Hindlimb muscle (tissue), 1 donor: ENCODE data around the gene PDZD8. TPM values are rescaled to one million over a fixed set of nuclear protein-coding genes. Genes with fewer than 3 reads are reported as not detected.
"Not testable (repeated sequence)": the region's sequence is repeated elsewhere in the genome, so short reads cannot be mapped to it uniquely, and the experiment has no call there.

Experiments
- DNase-seq: peaks from one replicate; pipeline ENCODE4 v3.0.0-alpha.2; 2013
- polyA plus RNA-seq: library from polyadenylated mRNA; unstranded; fragments of 120-200 nt; gene quantifications from one replicate; pipeline ENCODE4 v1.2.1, GENCODE V29; 2013; ENCODE audit not compliant: insufficient read length

Gene PDZD8
- polyA plus RNA-seq, 1 donor: 12.8 TPM

DNA sequence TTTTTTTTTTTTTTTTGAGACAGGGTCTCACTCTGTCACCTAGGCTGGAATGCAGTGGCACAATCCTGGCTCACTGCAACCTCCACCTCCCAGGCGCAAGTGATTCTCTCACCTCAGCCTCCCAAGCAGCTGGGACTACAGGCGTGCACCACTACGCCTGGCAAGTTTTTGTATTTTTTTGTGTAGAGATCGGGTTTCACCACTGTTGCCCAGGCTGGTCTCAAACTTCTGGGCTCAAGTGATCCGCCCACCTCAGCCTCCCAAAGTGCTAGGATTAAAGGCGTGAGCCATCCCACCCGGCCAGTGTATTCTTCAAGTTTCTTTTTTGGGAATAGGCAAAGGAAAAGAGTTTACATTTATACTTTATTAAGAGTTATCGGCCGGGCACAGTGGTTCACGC lies 84.4 kb downstream of the PDZD8 start:
- not testable (repeated sequence) for DNase-seq

DNA sequence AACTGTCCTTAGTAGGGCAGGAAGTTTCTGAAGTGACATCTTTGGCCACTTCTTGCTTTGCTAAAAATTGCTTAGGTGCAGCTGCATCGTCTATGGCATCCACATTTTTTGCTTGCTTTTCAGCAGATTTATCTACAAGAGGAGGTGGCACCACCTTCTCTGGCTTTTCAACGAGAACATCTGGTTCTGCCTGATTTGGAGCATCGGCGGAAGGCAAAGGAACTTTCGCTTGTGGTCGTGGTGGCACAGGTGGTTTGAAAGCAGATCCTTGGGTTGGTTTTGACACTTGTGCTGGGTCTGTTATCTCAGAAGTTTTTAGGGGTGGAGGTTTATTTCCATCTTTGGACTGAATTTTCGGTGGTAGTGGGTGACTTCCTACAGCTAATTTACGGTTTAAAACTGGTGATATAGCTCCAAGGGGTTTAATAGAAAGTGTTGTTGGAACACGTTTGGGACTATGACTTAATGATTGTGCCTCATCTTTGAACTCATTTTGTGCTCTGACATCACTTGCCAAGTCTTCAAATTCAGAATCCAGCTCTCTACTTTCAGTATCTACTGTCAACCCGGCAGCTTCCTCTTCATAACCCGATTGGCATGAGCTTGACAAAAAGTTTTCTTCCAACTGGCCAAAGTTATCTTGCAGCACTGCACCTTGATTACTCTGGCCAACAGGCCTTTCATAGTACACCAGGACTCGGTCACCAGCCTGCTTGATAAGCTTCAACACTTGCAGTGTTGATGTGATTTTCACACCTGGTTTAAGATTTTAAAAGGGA lies 90.3 kb downstream of the PDZD8 start:
- no peak for DNase-seq

DNA sequence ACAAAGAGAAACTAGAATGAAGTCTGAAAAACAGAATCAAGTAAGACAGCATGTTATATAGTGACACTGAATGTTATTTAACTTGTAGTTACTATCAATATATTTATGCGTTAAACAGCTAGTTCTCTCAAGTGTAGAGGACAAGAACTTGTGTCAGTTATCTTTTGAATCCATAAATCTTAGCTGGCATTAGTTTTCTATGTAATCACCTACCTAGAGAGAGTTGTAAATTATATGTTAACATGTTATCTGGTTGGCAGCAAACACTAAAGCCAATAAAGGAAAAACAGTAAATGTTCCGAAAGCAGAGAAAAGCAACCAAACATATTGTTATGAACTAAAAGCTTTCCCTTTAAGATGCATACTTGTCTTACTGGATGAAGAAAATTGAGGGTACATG lies 97.6 kb downstream of the PDZD8 start:
- no peak for DNase-seq

DNA sequence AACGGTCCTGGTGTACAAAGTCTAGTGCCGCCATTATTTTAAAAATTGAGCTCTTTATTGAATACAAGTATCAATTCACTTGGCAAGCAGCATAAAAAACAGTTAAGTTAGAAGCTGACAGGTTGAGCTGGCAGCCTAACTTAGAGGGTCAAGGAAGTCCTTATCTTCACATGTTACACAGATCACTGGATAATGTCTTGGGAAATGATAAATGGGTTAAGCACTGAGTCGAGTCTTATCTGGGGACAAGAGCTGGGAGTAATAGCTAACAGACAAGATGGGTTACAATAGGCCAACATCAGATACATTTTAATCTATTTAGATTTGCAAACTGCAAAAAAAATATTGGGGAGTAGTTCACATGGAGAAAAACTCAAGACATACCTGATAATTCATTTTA lies 100.1 kb downstream of the PDZD8 start:
- DNase-seq: no peak

DNA sequence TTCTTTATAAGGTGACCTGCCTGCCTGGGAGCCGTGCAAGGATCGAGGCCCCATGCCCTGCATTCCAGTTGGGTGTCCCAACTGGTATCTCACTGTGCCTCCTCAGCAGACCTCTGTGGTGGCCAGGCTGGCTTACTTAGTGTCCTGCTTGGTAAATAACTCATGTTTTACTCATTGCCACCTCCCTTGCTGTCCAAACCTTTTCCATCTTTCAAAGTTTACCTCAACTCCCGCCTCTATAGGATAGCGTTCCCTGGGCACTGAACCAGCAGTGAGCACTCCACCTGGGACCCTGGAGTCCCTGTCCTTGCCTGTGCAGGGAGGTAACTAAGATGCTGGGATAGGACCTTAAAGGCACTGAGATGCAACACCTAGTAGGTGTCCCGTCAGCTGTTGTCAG lies 100.7 kb downstream of the PDZD8 start:
- DNase-seq: no peak

DNA sequence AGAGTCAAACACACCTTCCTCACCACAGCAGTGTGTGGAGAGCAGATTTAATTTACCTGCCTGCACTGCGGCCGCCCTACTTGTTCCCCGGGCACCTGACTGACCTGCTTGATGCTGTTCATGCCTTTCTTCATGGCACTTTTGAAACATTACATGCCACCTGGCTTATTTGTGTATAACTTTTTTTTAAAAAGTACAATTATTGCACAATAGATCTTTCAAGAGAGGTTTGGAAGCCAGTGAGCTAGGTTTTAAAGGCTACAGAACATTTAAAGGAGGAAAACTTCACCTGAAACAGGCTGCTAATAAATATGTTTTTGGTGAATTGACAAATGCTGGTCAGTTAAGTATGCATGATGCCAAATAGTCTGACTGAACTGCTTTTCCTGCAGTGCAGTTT lies 101.3 kb downstream of the PDZD8 start:
- DNase-seq: no peak

DNA sequence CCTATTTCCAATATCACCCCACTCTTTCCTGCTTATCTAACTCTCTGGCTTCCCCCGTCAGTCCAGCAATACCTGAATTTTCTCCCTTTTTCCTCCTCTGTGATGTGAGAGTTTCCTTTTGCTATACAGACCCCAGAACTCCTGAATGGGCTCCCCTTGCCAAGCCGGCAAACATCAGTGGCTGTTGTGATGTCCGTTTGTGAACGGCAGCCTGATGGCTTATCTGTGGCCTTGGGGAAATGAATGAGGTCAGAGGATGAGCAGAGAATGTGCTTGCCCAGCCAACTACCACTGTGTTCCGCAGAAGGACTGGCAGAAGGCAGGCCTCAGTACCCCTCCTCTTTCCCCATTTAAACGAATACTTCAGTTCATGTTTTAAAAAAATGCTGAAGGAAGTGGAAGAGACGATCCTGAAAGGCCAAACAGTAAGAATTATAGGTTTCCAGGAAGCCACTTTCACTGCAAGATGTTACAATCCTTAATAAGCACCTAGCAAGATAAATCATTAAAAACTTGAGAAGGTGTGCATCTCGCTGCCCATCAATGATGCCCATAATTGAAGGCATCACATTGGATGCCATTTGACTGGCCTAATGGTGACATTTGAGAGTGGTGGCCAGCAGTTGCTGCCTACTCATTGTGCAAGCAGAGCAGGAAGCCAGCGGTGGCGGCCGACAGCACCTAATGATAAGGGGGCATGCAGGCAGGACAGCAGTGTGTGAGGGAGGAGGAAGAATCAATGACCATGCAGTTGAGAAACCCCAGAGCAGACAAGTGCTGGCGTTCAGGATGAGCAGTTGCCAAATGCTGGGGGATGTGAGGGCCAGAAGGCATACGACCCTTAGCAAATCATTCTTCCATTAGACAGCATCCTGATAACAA lies 102.8 kb downstream of the PDZD8 start:
- no peak for DNase-seq

DNA sequence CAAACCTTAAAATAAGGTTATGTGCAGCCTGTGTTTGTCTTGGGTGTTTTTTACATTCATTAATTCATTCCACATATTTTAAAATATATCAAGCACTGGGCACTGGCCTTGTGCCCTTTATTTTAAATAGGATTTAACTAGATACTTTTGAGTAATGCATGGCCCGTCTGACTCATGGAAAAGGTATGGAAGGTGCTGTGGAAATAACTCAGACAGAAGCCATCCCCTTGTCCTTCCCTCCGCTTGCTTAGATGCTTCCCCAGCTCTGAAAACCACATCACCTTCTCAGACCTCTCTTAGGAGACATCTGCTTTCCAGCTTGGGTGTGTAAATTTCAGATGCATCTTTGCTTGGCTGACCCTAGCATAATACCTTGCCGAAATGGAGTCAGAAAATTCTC lies 103.8 kb downstream of the PDZD8 start:
- DNase-seq: no peak

DNA sequence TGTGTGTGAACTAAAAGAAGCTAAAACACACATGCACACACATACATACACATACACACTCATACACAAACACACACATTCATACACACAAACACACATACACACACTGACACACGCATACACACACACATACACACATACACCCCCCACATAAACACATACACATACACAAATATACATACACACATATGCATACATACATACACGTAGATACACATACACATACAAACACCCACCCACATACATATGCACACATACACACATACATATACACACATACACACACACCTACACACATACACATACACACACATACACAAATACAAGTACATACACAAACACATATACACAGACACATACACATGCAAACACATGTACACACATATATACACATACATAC lies 106.3 kb downstream of the PDZD8 start:
- DNase-seq: no peak

DNA sequence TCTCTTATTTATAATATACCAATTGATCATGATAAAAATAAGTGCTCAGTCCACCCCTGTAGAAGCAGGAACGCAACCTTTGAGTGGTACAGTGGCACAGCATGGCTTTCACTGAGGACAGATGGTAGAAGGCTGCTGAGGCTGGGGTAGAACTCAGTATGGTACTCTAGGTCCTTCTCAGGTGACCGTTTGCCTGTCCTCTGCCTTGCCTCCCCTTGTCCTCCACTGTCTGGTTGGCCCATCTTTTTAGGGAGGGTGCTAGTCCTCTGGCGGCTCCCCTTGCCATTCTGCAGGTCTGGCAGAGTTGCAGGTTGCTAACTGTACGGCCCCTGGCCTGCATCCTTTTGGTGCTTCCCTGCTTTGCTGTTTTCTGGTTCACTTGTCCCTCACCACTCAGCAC lies 107.0 kb downstream of the PDZD8 start:
- DNase-seq: no peak

DNA sequence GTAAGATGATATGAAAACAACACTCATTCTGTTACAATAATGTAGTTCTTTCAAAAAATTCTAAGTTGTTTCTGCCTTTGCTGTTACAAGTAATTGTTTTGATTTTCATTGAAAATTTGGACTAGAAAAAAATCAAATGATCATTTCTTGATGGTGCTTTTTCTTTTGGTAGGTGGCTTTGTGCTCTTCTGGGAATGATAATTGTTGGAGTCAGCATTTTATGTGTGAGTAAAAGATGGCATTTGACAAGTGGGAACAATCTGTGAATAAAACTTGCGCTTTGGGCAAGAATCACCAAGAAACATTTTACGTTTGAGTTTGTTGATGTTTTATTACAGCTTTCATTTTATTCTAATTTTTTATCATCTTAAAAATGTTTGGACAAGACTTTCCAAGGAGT lies 108.4 kb downstream of the PDZD8 start:
- no peak for DNase-seq

DNA sequence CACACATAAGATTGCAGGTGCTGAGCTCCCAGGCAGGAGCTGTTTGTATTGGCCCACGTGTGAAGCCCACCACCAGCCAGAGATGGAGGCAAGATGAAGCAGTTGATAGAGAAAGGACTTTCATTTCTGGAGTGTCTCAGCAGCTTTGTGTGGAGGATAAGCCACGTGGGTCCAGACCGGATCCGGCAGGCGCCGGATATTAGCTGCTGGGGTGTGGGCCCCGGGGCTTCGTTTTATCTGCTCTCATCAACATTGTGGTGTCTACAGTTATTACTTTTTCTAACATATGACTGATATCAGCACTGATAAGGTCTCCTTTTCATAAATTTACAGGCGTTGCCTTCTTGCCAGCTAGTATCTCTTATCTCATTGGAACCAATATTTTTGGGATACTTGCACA lies 108.8 kb downstream of the PDZD8 start:
- no peak for DNase-seq

DNA sequence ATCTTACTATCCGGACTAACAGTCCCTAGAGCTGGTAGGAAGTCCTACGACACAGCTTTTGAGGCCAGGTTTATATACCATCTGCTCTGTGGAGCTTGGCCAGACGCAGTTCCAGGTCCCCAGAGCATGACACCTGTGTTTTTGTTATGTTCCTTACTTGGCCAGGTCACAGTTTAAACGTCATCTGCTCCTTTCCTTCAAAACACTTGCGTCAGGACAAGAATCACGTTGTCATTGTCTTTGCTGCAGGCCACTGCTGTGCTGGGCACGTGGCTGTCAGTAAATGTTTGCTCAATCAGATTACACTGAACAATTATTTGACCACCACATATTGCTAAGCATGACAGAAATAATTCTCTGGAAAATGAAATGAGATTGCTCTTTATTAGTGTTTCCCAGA lies 110.5 kb downstream of the PDZD8 start:
- no peak for DNase-seq

DNA sequence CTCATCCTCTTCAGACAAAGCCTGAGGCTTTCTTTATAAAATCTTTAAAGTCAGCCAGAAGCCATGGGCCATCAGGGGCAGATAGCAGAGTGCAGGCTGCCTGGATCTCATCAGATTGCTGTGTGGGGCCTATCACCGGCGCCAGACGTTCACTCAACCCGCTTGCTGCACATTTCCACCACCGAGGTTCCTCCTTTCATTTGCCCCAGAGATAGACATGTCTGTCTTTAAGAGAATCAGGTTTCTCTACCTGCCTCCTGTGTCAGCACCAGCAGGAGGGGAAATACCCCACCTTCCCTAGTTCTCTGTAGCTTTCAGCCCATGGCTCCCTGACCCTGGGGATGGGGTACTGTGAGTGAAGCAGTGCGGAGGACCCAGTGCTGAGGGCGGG lies 112.3 kb downstream of the PDZD8 start:
- no peak for DNase-seq

DNA sequence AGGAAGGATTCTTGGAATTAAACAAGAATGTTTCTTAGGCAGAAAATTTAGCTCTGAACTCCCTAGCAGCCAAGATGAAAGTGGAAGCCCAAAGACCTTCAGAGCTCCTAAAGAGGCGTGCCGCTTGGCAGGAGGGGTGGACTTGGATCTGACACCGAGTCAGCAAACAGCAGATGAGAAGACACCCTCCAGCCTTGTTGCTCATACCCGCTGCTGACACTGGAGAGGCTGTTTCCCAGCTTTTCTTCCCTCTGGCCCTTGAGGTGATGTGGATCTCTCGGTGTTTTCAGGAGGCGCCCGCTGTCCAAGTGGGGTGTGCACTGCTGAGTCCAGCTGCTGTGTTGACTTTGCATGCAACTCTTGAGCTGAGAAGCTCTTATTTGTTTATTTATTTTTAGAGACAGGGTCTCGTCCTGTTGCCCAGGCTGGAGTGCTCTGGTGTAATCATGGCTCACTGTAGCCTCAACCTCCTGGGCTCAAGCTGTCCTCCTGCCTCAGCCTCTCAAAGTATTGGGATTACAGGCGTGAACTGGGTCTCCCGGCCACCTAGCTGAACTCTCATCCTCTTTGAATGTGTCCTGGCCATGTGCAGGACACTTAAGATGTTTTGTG lies 112.8 kb downstream of the PDZD8 start:
- no peak for DNase-seq

DNA sequence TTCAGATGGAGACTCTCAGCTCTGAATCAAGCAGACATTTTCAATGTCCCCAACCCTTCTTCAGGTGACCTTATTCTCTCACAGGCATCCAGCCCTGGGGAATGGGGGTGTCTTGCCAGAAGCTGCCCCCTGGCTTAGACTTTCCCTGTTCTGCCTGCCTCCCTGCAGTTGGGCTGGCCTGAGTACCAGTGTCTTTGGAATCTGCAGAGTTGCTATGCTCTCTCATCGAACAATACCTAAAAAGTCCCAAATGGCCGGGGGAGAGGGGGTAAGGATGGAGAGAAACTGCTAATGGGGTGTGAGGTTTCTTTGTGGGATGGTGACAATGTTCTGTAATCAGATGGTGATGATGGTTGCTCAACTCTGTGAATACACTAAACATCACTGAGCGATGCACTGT lies 113.7 kb downstream of the PDZD8 start:
- DNase-seq: no peak

DNA sequence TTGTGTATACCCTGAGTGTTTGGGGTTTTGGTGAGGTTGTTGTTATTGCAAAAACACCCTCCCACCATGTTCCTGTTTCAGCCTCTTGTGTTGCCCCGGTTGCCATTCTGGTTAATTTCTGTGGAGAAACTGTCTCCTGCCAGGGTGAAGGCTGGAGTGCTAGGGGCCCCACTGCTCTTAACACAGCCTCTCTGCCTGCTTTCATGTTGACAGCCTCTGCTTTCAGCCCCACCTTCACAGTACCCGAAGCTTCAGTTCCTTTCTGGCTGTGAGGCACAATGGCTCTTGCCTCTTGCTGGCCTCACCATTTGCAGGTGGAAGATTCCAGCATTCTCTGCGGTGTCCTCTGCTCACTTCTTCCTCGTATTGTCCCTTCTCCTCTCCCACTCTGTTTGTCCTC lies 115.2 kb downstream of the PDZD8 start:
- DNase-seq: no peak

DNA sequence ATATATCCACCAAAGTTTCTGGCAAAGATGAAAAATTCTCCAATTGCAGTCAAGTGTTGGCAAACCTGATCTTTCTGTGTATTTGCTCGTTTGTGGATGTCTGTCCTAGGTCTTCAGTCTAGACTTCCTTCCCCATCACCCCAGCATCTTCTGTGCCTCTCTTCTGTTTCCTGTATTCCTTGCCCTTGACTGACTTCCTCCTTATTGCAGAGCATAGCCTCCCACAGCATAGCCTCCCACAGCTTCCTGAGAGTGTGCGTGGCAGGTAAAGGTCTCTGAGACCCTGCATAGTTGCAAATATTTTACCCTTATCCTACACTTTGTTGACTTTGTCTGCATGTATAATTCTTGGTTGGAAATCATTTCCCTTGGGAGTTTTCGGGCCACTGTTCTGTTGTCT lies 116.0 kb downstream of the PDZD8 start:
- no peak for DNase-seq

DNA sequence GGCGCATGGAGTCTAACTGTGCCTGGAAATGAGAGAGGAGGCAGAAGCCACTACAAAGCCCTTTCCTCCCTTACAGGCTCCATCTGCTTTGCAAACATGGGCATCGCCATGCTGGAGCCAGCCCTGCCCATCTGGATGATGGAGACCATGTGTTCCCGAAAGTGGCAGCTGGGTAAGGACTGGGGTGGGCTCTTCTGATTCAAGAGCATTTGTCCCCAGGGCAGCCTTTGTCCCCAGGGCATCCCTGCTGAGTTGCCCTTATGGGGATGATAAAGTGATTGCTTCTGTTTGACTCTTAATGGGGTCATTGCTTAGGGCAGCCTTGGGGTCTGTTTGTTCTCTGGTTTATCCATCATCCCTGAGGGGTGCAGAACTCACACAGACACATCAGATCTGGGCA lies 117.5 kb downstream of the PDZD8 start:
- no peak for DNase-seq

DNA sequence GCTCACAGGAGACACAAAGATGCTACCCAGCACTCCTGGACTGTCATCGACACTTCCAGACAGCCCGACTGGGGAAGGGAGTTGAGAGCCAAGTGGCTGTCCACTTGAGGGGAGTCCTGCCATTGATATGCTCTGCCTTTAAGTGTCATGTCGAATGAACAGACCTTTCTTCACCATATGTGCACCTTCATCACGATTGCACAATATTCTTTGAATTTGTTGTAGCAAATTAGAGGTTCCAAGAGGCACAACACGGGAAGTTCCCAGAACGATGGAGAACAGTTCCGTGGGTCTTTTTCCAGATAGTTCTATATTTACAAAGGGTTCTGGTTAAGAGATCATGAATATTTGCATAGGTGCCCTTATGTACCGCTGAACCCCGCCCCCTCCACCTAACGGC lies 118.3 kb downstream of the PDZD8 start:
- DNase-seq: no peak

DNA sequence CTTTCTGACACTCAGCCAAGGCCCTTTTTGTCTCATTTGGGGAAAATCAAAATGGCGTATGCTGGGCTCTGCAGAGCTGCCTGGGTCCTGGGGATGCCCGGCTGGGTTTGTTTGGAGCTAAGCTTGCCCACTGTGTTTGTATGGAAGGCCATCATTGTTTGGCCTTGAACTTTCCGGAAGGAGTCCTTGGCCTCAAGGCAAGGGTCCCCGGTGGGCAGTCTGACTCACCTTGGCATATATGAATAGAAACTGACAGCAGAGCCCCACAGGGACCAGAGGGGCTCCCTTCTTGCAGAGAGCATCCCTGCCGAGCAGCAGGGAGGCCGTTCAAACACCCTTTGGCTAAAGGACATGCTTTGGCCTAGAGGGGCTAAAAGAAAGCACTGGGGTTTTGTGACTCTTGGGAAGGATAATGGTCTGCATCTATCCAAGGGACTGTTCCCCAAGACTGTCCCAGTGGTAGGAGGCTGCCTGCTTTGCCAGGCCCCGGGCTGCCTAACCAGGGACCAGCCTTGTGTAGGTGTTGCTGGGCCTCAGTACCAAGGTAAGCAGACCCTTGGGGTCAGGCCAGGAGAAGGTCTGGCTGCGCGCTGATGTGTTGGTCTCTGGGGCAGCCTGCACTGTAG lies 119.3 kb downstream of the PDZD8 start:
- DNase-seq: no peak

DNA sequence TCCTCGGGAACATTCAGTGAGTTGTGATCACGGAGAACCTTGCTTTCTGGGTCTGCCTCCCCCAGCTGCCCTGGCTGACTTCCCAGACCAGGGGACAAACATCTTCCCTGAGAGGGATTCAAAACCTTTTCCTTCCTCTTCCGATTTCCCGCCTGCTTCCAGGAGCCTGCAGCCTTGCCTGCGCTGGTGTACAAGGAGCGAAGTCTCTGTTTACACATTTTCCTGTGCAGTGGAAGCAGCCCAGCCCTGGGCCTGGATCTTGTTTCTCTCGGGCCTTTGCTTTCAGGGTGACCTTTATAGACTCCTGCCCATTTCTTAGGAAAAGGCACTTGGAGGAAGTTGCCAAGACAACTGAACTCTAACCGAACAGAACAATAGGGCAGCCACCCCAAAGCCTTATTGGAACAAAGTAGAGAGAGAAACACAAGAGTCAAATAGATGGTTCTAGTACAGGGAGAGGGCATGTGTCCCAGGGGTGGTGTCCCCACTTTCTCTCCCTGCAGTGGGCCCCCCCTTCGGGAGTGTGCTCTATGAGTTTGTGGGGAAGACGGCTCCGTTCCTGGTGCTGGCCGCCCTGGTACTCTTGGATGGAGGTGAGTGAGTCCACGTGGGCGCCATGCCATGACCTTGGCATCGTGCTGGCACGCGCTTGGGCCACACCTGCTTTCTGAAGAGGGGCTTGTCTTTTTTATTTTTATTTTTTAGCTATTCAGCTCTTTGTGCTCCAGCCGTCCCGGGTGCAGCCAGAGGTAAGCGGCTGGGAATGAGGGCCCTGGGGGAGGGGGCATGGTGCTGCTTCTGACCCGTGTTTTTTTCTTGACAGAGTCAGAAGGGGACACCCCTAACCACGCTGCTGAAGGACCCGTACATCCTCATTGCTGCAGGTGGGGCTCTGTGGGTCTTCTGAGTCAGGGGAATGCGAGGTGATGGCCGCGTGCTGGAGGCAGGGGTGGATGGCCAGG lies 120.2 kb downstream of the PDZD8 start:
- no peak for DNase-seq
